ENCODE measurements around the gene FARSB.
"Not testable (repeated sequence)": the region's sequence is repeated elsewhere in the genome, so short reads cannot be mapped to it uniquely, and the experiment has no call there.

The FARSB gene

GRCh38 chr2:222701233-222701632 is 45.3 kb upstream of the FARSB start:
- Histone ChIP-seq H2AFZ (ENCODE audit: insufficient read depth, low read length, poor library complexity) (no peak overlapping the region), H3K23ac (ENCODE audit: low read length) (no peak overlapping the region), H3K79me2 (ENCODE audit: control insufficient read depth, insufficient read depth, low read length, poor library complexity) (no peaks in the 10 kb centered on the region), H2BK120ac (ENCODE audit: insufficient read depth, low read length, poor library complexity) (no peak overlapping the region), H3K27me3 (ENCODE audit: insufficient read depth, low read length) (no peaks in the 10 kb centered on the region), H3K9ac (ENCODE audit: low read length) (no peak overlapping the region), H3K4ac (ENCODE audit: low read depth, low read length) (no peak overlapping the region), H3K9me3 (ENCODE audit: insufficient read depth, low read depth, low read length) (no peaks in the 10 kb centered on the region), H2BK5ac (ENCODE audit: low read depth, low read length, poor library complexity) (no peak overlapping the region), H3K27ac (ENCODE audit: low read depth, low read length) (no peak overlapping the region), H4K91ac (ENCODE audit: low read depth, low read length) (no peak overlapping the region), H4K8ac (ENCODE audit: low read depth, low read length) (no peak overlapping the region), H3K14ac (ENCODE audit: low read length) (no peak overlapping the region), H4K12ac (ENCODE audit: low read depth, low read length) (no peak overlapping the region), H2AK5ac (ENCODE audit: low read length) (no peak overlapping the region), H3K18ac (ENCODE audit: low read length) (no peak overlapping the region), H3K4me2 (ENCODE audit: low read length) (no peak overlapping the region), H3K79me1 (ENCODE audit: low read length) (no peaks in the 10 kb centered on the region), H2BK12ac (ENCODE audit: low read length) (no peak overlapping the region), H3K4me1 (ENCODE audit: control insufficient read depth in 1 of 2, insufficient read depth in 2 of 2, low read length in 2 of 2) (no peaks in the 10 kb centered on the region), H3K4me3 (ENCODE audit: low read depth, low read length) (no peak overlapping the region), H3K36me3 (ENCODE audit: control insufficient read depth in 1 of 2, insufficient read depth in 2 of 2, low read length in 2 of 2) (no peaks in the 10 kb centered on the region)
- DNase-seq, result no peak
- WGBS (ENCODE audit: extremely low coverage, insufficient coverage, insufficient read length), result 100% methylated on average over 1 of the region's 1 CpG

- no peak overlapping the region for H2BK5ac ChIP-seq (ENCODE audit: low read depth, low read length, poor library complexity)
- H2AFZ ChIP-seq (ENCODE audit: insufficient read depth, low read length, poor library complexity), result no peak overlapping the region
- no peak overlapping the region for H3K4ac ChIP-seq (ENCODE audit: low read depth, low read length)
- H4K12ac ChIP-seq (ENCODE audit: low read depth, low read length), result no peak overlapping the region
- no peak overlapping the region for H3K4me2 ChIP-seq (ENCODE audit: low read length)
- no peaks in the 10 kb centered on the region for H3K79me1 ChIP-seq (ENCODE audit: low read length)
- H2AK5ac ChIP-seq (ENCODE audit: low read length), result no peak overlapping the region
- DNase-seq, result no peak
- H3K36me3 ChIP-seq (ENCODE audit: control insufficient read depth in 1 of 2, insufficient read depth in 2 of 2, low read length in 2 of 2), result no peaks in the 10 kb centered on the region
- no peak overlapping the region for H4K91ac ChIP-seq (ENCODE audit: low read depth, low read length)
- H3K4me3 ChIP-seq (ENCODE audit: low read depth, low read length), result no peak overlapping the region
- H3K4me1 ChIP-seq (ENCODE audit: control insufficient read depth in 1 of 2, insufficient read depth in 2 of 2, low read length in 2 of 2), result no peaks in the 10 kb centered on the region
- H3K27ac ChIP-seq (ENCODE audit: low read depth, low read length), result no peak overlapping the region
- H3K9me3 ChIP-seq (ENCODE audit: insufficient read depth, low read depth, low read length), result no peaks in the 10 kb centered on the region
- H3K18ac ChIP-seq (ENCODE audit: low read length), result no peak overlapping the region
- no peak overlapping the region for H3K14ac ChIP-seq (ENCODE audit: low read length)
- no peak overlapping the region for H3K23ac ChIP-seq (ENCODE audit: low read length)
- no peak overlapping the region for H2BK12ac ChIP-seq (ENCODE audit: low read length)
- H3K9ac ChIP-seq (ENCODE audit: low read length), result no peak overlapping the region
- no peak overlapping the region for H2BK120ac ChIP-seq (ENCODE audit: insufficient read depth, low read length, poor library complexity)
- whole genome bisulfite sequencing (ENCODE audit: extremely low coverage, insufficient coverage, insufficient read length), result no CpG with 5 or more reads among the region's 4 CpGs
- H3K27me3 ChIP-seq (ENCODE audit: insufficient read depth, low read length), result no peaks in the 10 kb centered on the region
- no peak overlapping the region for H4K8ac ChIP-seq (ENCODE audit: low read depth, low read length)
- H3K79me2 ChIP-seq (ENCODE audit: control insufficient read depth, insufficient read depth, low read length, poor library complexity), result no peaks in the 10 kb centered on the region
Measured at GRCh38 chr2:222698276-222698675, 42.4 kb upstream of the FARSB start.

DNA sequence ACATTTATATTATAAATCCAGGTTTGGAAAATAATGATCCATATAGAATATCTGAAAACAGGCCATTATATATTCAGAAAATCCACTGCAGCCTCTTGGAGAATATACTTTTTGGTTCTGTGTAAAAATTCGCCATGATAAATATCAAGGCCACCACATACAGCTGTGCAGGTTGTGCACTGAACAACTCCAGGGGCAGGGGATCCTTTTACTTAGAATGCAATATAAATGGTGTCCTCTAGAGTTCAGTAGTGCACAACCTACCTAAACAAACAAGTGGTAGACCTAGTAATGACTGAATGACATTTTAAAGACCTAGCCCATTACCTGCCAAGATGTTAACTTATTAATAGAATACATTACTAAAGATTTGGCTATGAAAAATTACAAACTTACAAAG is 37.9 kb upstream of the FARSB start:
- no peaks in the 10 kb centered on the region for H3K79me2 ChIP-seq (ENCODE audit: control insufficient read depth, insufficient read depth, low read length, poor library complexity)
- DNase-seq, result peak in 1 of 2 donors; percentile 56
- no peak overlapping the region for H3K9ac ChIP-seq (ENCODE audit: low read length)
- no peaks in the 10 kb centered on the region for H3K4me1 ChIP-seq (ENCODE audit: control insufficient read depth in 1 of 2, insufficient read depth in 2 of 2, low read length in 2 of 2)
- no peak overlapping the region for H3K4me2 ChIP-seq (ENCODE audit: low read length)
- H2AK5ac ChIP-seq (ENCODE audit: low read length), result no peak overlapping the region
- no peak overlapping the region for H3K27ac ChIP-seq (ENCODE audit: low read depth, low read length)
- WGBS (ENCODE audit: extremely low coverage, insufficient coverage, insufficient read length), result no CpG with 5 or more reads among the region's 1 CpG
- no peak overlapping the region for H3K4ac ChIP-seq (ENCODE audit: low read depth, low read length)
- no peak overlapping the region for H2BK120ac ChIP-seq (ENCODE audit: insufficient read depth, low read length, poor library complexity)
- no peak overlapping the region for H4K12ac ChIP-seq (ENCODE audit: low read depth, low read length)
- H3K14ac ChIP-seq (ENCODE audit: low read length), result no peak overlapping the region
- no peak overlapping the region for H4K91ac ChIP-seq (ENCODE audit: low read depth, low read length)
- no peaks in the 10 kb centered on the region for H3K9me3 ChIP-seq (ENCODE audit: insufficient read depth, low read depth, low read length)
- H4K8ac ChIP-seq (ENCODE audit: low read depth, low read length), result no peak overlapping the region
- H2AFZ ChIP-seq (ENCODE audit: insufficient read depth, low read length, poor library complexity), result no peak overlapping the region
- H3K23ac ChIP-seq (ENCODE audit: low read length), result no peak overlapping the region
- no peak overlapping the region for H3K4me3 ChIP-seq (ENCODE audit: low read depth, low read length)
- no peak overlapping the region for H3K18ac ChIP-seq (ENCODE audit: low read length)
- H2BK5ac ChIP-seq (ENCODE audit: low read depth, low read length, poor library complexity), result no peak overlapping the region
- no peaks in the 10 kb centered on the region for H3K27me3 ChIP-seq (ENCODE audit: insufficient read depth, low read length)
- H3K36me3 ChIP-seq (ENCODE audit: control insufficient read depth in 1 of 2, insufficient read depth in 2 of 2, low read length in 2 of 2), result no peaks in the 10 kb centered on the region
- no peak overlapping the region for H2BK12ac ChIP-seq (ENCODE audit: low read length)
- H3K79me1 ChIP-seq (ENCODE audit: low read length), result no peaks in the 10 kb centered on the region

DNA sequence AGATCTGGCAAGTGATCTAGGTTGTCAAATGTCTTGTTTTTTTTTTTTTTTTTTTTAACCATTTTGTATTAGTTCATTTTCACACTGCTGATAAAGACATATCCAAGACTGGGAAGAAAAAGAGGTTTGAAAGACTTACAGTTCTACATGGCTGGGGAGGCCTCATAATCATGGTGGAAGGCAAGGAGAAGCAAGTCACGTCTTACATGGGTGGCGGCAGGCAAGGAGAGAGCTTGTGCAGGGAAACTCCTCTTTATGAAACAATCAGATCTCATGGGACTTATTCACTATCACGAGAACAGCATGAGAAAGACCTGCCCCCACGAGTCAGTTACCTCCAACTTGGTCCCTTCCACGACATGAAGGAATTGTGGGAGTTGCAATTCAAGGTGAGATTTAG is 37.5 kb upstream of the FARSB start:
- not testable (repeated sequence) for H3K18ac ChIP-seq (ENCODE audit: low read length); H3K14ac ChIP-seq (ENCODE audit: low read length); H3K79me1 ChIP-seq (ENCODE audit: low read length); H3K9me3 ChIP-seq (ENCODE audit: insufficient read depth, low read depth, low read length); H2BK120ac ChIP-seq (ENCODE audit: insufficient read depth, low read length, poor library complexity); H3K4me3 ChIP-seq (ENCODE audit: low read depth, low read length); H3K27me3 ChIP-seq (ENCODE audit: insufficient read depth, low read length); H3K4me2 ChIP-seq (ENCODE audit: low read length); H2BK5ac ChIP-seq (ENCODE audit: low read depth, low read length, poor library complexity); H3K36me3 ChIP-seq (ENCODE audit: control insufficient read depth in 1 of 2, insufficient read depth in 2 of 2, low read length in 2 of 2); H3K23ac ChIP-seq (ENCODE audit: low read length); H4K12ac ChIP-seq (ENCODE audit: low read depth, low read length); H2AK5ac ChIP-seq (ENCODE audit: low read length); DNase-seq; H3K27ac ChIP-seq (ENCODE audit: low read depth, low read length); H4K8ac ChIP-seq (ENCODE audit: low read depth, low read length); H2AFZ ChIP-seq (ENCODE audit: insufficient read depth, low read length, poor library complexity); H3K79me2 ChIP-seq (ENCODE audit: control insufficient read depth, insufficient read depth, low read length, poor library complexity); H3K9ac ChIP-seq (ENCODE audit: low read length); H3K4ac ChIP-seq (ENCODE audit: low read depth, low read length); H3K4me1 ChIP-seq (ENCODE audit: control insufficient read depth in 1 of 2, insufficient read depth in 2 of 2, low read length in 2 of 2); H4K91ac ChIP-seq (ENCODE audit: low read depth, low read length)
- no CpG with 5 or more reads among the region's 5 CpGs for WGBS (ENCODE audit: extremely low coverage, insufficient coverage, insufficient read length)
- peak overlapping the region; percentile 62 for H2BK12ac ChIP-seq (ENCODE audit: low read length)

Measured in trophoblast cell (in vitro differentiated cells and primary cell).